CD1c-positive myeloid dendritic cell (primary cell): ENCODE measurements around the gene LCORL.
"Not testable (repeated sequence)": the region's sequence is repeated elsewhere in the genome, so short reads cannot be mapped to it uniquely, and the experiment has no call there.

Source experiments
- DNase-seq: peaks from one replicate; pipeline ENCODE4 v3.0.0-alpha.2; 2016; ENCODE audit errors: extremely low spot score

The LCORL gene

DNA sequence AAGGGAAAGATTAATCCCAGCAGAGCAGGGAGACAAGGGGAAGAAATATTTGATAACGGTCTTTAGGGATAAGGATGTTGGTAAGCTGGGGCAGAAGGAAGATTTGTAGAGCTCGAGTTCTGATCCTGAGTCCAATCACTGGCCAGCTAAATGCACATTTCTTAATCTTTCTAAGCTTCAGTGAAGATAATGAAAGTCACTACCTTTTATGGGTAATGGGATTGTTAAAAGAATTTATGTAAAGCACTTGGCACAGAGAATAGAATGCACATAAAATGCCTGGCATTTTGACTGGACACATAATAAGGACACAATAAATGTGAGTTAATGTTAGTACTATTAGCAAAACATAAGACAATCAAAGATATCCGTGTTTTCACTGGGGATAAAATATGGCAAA lies 167.5 kb downstream of the LCORL start:
- no peak for DNase-seq

DNA sequence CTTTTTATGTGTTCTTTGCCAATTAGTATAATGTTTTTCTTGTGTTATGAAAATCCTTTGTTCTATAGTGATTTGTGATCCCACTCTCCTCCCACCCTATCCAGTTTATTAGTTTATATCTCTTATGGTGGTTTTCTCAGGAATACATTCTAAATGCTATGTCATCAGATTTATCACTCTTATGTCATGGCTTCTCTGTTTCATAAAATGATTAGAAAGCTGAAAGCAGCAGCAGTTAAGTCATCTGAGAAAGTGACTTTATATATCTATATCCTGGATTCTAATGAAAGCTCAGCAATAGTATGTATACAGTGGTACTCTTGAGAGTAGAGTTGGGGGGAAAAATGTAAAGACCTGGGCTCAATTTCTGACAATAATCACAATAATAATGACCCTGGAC lies 169.6 kb downstream of the LCORL start:
- no peak for DNase-seq

DNA sequence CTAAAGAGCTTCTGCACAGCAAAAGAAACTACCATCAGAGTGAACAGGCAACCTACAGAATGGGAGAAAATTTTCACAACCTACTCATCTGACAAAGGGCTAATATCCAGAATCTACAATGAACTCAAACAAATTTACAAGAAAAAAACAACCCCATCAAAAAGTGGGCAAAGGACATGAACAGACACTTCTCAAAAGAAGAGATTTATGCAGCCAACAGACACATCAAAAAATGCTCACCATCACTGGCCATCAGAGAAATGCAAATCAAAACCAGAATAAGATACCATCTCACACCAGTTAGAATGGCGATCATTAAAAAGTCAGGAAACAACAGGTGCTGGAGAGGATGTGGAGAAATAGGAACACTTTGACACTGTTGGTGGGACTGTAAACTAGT lies 171.3 kb downstream of the LCORL start:
- not testable (repeated sequence) for DNase-seq

DNA sequence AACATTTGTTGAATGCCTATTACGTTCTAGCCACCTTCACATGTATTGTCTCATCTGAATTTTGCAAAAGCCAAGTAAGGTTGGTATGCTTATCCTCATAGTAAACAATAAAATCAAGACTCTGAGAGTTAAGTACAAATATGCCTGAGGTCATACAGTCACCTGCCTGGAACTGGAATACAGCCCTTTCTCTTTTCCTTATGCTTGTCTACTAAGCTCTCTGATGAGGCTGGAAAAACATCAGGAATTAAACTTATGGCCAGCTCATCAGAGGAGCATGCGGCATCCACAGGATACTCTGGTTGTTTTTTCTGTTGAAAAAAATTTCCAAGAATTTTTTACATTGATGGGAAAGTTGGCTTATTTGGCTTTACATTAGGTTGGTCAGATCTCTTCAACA lies 175.3 kb downstream of the LCORL start:
- DNase-seq, result no peak

DNA sequence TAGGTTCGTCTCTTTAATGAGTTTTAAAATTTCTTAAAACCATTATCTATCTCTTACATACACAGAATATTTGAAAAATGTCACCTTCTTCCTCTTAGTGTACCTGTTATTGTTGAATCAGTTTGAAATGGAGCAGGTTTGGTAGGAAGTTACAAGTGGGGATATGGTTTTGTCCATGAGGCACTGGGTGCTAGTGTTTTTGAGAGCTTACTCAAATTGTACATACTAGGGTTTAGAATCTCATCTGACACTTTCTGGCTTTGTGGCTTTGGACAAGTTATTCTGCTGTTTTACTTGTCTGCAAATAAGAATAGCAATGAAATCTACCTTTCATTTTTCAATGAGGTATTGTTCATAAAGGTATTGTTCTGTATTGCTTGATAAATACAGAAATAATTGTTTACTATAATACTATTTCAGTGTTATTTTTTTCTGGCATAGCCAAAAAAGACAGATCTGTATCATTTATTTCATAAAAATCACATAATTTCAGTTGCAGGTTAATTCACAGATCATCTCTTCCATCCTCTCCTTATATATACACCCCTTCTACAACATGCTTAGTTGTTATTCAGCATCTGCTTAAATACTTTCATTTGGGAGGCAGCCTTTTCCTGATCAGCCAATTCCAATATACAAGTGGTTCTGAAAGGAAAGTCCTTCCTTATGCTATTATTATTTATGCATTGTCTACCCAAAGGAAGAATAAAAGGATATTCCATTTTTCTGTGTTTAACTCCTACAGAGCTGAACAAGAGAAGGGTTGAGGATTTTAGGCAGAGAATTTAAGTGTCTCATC lies 197.5 kb downstream of the LCORL start:
- no peak for DNase-seq

DNA sequence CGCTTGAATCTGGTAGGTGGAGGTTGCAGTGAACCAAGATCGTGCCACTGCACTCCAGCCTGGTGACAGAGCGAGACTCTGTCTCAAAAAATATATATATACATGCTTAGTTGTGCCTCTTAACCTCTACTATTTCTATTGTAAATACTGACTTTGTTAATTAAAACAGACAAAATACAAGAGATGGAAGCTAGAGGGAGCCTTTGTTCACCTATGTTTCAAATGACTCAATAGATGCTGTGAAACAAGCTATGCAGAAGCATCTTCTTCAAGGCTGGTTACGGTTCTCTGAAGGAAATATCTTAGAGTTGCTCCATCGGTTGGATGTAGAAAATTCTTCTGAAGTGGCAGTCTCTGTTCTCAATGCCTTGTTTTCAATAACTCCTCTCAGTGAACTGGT lies 204.5 kb downstream of the LCORL start:
- DNase-seq, result peak; percentile 57

DNA sequence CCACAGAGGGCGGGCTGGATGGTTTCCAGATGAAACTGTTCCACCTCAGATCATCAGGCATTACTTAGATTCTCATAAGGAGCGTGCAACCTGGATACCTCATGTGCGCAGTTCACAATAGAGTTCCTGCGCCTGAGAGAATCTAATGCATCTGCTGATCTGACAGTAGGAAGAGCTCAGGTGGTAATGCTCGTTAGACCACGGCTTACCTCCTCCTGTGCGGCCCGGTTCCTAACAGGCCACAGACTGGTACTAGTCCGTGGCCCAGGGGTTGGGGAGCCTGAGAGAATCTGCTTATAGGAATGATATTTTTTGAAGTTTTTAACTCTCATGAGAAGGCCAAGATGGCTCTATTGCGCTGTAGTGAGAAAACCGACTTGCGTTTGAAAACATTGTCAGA lies 205.4 kb downstream of the LCORL start:
- DNase-seq, result no peak

DNA sequence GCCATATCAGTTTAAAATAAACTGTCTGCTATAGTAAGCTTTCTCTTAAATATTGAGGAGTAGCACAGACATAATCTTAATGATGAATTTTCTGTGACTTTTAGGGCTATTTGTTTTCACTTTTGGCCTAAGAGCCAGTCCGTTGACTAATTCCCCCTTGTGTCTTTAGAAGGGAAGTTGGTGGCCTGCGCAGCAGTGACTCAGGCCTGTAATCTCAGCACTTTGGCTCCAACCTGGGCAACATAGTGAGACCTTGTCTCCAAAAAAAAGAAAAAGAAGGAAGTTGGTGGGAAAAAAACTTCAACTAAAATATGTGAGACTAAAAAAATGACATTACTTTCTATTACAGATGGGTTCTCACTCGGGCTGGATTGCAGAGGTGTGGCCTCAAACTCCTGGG lies 207.4 kb downstream of the LCORL start:
- DNase-seq, result peak; percentile 71

DNA sequence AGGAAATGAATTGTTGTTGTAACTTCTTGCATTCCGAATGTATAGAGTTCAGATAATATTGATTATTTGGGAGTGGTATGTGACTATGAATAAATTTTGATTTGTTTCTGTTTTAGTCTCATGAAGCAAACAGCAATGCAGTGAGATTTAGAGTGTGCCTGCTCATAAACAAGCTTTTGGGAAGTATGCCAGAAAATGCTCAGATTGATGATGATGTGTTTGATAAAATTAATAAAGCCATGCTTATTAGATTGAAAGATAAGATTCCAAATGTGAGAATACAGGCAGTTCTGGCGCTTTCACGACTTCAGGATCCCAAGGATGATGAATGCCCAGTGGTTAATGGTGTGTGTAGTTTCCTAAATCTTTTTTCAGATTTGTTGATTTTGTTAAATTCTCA lies 208.8 kb downstream of the LCORL start:
- DNase-seq, result no peak

DNA sequence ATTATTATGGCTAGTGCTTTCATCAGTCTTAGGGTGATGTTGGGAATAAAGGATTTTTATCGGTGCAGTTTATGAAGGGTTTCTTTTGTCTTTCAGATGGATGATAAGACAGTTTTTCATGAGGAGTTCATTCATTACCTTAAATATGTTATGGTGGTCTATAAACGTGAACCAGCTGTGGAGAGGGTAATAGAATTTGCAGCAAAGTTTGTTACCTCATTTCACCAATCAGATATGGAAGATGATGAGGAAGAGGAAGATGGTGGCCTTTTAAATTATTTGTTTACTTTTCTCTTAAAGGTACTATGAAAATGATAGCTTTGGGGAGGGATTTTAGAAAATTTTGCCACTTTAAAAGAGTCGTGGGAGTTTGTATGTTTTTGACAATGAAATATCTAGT lies 209.4 kb downstream of the LCORL start:
- DNase-seq, result no peak

DNA sequence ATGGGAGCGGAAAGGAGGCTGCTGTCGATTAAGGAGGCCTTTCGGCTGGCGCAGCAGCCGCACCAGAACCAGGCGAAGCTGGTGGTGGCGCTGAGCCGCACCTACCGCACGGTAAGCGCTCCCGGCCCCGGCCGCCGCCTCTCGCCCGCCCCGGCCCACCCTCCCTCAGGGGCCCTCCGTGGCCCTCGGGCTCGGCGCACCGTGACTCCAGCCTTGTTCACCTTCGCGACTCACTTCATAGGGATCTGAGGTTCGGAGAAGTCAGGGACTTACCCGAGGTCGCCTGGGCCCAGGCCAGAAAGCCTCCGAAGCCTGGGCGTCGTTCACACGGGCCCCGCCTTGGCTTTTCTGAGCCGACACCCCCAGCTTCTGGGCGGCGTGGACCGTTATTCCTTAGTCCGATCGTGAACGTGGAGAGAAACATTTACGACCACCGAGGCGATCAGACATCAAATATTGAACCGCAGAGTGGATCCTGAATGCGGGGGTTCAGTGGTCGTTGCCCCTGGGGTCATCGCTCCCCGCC lies 210.4 kb downstream of the LCORL start:
- DNase-seq, result no peak

DNA sequence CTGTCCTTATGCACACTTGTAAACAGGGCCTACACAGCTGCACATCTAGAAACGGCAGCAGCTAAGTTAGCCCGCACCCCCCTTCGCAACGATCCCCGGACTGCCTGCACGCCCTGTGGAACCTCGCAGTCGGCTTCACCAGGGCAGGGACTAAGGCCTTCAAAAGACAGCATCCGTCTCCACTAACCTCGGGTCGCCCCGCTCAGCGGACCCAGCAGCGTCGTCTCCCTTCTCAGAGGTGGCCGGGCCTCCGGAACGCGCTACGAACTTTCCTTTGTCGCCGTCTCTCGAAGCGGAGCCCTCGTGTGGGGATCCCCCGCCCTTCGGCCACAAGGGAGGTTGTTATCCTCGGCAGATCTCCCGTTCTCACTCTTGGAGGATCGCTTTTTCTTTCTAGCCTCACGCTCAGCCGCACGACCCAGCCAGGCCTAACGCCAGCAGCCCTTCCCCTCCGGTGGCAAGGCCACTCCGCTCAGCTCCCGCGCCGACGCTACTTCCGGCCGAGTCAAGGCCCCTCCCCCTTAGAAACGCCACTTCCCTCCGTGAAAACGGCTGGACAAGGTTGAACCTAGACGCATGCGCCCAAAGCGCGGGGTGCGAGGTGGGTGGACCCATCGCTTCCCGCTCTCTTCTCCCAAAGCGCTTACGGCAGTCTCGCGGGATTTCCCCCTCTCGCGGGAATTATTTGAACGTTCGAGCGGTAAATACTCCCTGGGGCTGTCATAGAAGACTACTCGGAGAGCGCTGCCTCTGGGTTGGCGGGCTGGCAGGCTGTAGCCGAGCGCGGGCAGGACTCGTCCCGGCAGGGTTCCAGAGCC lies 211.1 kb downstream of the LCORL start, which contains the start of the genes DCAF16 and NCAPG:
Gene DCAF16 (minus strand): TSS at position 498 of the 818 bp plus-strand sequence. CDS start 6,616 bp downstream, outside the sequence.
Gene NCAPG (plus strand): TSS at position 720 of the 818 bp plus-strand sequence. CDS start 99 bp downstream, outside the sequence.
- DNase-seq, result peak; percentile 100

DNA sequence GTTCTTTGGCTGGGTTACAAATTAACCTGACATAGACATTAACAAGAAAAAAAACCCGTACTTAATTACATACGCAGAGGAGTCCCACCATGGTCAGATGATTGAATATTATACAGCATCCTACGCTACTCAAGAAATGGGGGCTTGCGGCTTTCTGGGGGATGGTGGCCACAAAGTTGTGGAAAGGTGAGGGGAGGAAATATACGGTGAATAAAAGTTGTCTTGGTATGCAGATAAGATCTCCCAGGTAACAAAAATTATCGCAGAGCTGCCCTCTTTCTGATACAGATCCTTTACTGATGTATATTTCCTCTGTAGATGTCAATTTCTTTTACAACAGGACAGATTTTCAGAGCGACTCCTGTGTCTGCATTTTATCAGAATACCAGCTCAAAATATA lies 211.9 kb downstream of the LCORL start:
- DNase-seq, result no peak

DNA sequence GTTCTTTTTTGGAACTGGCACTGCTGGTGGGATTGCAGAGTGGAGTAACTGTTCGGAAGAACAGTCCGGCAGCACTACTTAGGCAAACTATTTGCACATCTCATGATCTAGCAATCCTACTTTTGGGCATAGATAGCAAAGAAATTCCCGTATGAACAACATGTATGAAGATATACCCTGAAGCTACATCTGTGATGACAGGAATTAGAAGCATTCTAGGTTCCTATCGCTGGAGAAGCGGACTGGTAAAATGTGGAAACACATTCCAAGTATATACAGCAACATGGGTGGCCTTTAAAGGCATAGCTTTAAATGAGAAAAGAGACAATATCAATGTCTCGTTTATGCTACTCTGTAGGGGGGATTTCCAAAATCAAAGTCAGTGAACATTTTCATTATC lies 214.1 kb downstream of the LCORL start:
- no peak for DNase-seq

DNA sequence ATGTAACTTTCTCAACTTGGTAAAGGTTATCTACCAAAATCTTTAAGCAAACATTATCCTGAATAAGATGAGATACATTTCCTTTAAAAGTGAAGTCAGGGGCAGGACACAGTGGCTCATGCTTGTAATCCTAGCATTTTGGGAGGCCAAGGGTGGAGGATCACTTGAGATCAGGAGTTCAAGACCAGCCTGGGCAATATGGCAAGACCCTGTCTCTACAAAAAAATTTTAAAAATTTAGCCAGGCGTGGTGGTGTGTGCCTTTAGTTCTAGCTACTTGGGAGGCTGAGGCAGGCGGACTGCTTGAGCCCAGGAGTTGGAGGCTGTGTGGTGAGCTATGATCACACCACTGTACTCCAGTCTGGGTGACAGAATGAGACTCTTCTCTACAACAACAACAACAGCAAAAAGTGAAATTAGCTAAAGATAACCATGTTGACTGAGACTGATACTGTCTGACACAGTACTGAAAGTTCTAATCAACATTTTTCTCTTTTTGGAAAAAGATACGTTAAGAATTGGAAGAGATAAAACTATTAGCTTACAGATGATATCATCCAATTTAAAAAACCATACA lies 215.9 kb downstream of the LCORL start:
- no peak for DNase-seq

DNA sequence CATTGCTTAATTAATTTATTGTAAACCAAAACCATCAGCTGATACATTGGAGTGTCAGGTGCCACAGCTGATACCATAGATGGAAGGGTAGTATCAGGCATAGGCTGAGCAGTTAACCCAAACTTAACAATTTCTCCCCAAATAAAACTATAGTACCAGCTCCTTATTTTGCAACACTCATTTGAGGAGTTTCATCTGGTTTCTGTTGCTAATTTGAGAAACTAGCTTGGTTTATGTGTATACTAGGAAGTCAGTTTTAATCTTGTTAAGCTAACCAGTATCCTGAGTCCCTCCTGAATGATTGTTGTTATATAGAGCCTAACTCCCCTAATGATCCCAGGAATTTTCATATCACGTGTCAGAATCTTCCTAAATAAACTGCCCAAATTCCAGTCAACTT lies 223.7 kb downstream of the LCORL start:
- DNase-seq, result no peak

DNA sequence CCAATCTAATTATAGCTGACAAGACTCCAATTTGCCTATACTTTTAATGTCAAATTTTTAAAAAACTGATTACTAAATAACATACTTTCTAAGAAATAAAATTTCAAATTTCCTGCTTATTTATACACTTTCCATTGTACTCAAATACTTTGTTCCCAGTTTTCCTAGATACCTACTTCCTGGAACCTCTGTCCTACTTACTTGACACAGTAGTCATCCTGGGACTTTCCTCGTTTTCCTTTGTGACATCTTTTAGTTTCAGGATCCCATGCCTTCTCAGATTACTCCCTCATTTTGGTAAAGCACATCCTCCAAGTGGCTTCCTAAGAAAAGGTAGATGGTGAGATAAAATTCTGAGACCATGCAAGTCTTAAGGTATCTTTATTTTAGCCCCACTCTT lies 226.8 kb downstream of the LCORL start:
- DNase-seq, result no peak
